K562 (cell line): ENCODE data around the gene ZKSCAN3. TPM values are rescaled to one million over a fixed set of nuclear protein-coding genes. Genes with fewer than 3 reads are reported as not detected.
A peak's percentile ranks its signal among the peaks of the same experiment; 100 is the strongest.

Experiments
- ARID1B ChIP-seq: fragments of 450-650 bp; IDR thresholded peaks from 2 replicates; pipeline ENCODE4 v1.6.1; 2016; ENCODE audit warnings: antibody characterized with exemption, mild to moderate bottlenecking, inconsistent platforms
- HDGF ChIP-seq: fragments of 450-650 bp; IDR thresholded peaks from 2 replicates; pipeline ENCODE4 v1.6.1; 2016
- MLLT1 ChIP-seq, 2 experiments: fragments of 450-650 bp; IDR thresholded peaks; 2 replicates each; pipeline ENCODE4 v1.6.1; 2016
- NBN ChIP-seq: fragments of 450-650 bp; IDR thresholded peaks from 2 replicates; pipeline ENCODE4 v1.6.1; 2016; ENCODE audit warnings: low read depth, mild to moderate bottlenecking
- SAP30 ChIP-seq: fragments of 200-600 bp; sonication (generic); IDR thresholded peaks from 2 replicates; pipeline ENCODE4 v1.6.1; 2012; ENCODE audit warnings: borderline replicate concordance, low read depth, mild to moderate bottlenecking, moderate library complexity, low read length, control low read depth, inconsistent platforms; ENCODE audit not compliant: insufficient read depth, poor library complexity, severe bottlenecking
- ZNF316 ChIP-seq: fragments of 450-650 bp; IDR thresholded peaks from 2 replicates; pipeline ENCODE4 v1.6.1; 2016
- polyA plus RNA-seq, 8 experiments: library from polyadenylated mRNA; depleted of rRNA in 4 of 8; stranded (reverse) in 5 of 8; unstranded in 3 of 8; fragments of >200 nt; fragmentation: Nextera tagmentation in 2 of 8; fragmentation: Illumina TruSeq in 1 of 8; extraction: Ambion mirVana in 2 of 8; extraction: Trizol in 1 of 8; gene quantifications; 2 replicates each; pipeline versions ENCODE4 v1.2.1 to v1.2.3, GENCODE V29; 2011 to 2014; ENCODE audit warnings: inconsistent platforms in 1 of 8, missing spikeins in 1 of 8
- total RNA-seq, 7 experiments: library from RNA; depleted of rRNA in 6 of 7; stranded (reverse); fragments of >200 nt in 6 of 7; fragmentation: Illumina TruSeq in 2 of 7; extraction: Trizol in 2 of 7; gene quantifications; 2 replicates each; pipeline versions ENCODE4 v1.2.1 to v1.2.3, GENCODE V29; 2011 to 2021; ENCODE audit warnings: low replicate concordance in 1 of 7
- TF ChIP-seq, protein P1 (sequence below), 2 experiments: fragments of 450-650 bp; conservative IDR thresholded peaks; 2 replicates each; pipeline ENCODE4 v1.6.1; 2017; ENCODE audit warnings: mild to moderate bottlenecking in 2 of 2, moderate library complexity in 2 of 2
- TF ChIP-seq, protein P2 (sequence below): sonication (generic); IDR thresholded peaks from 2 replicates; pipeline ENCODE4 v1.6.1; 2016

Gene ZKSCAN3
- total and polyA plus RNA-seq, 9 of the 15 experiments (the other 6 are each of a cell fraction or from before 2014, with no cell fraction given), result 3.0 to 12.4 (median 10.2) TPM

GRCh38 chr6:28334286-28335039 is 15.3 kb upstream of the ZKSCAN3 start (continued):
- TF ChIP-seq, protein P1, sequence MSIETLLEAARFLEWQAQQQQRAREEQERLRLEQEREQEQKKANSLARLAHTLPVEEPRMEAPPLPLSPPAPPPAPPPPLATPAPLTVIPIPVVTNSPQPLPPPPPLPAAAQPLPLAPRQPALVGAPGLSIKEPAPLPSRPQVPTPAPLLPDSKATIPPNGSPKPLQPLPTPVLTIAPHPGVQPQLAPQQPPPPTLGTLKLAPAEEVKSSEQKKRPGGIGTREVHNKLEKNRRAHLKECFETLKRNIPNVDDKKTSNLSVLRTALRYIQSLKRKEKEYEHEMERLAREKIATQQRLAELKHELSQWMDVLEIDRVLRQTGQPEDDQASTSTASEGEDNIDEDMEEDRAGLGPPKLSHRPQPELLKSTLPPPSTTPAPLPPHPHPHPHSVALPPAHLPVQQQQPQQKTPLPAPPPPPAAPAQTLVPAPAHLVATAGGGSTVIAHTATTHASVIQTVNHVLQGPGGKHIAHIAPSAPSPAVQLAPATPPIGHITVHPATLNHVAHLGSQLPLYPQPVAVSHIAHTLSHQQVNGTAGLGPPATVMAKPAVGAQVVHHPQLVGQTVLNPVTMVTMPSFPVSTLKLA (conservative IDR thresholded peaks at IDR 0.05), result no peak
- TF ChIP-seq ZNF316 (peak; percentile 96), ARID1B (no peak), MLLT1 (IDR thresholded peaks at IDR 0.05) (0 out of 4 replicates have a peak, but pooled peaks of 1 of the 2 experiments have one; percentile 13), NBN (no peak), HDGF (peak; percentile 35; the same call in 1 of the 2 replicates), SAP30 (peak; percentile 10)
- TF ChIP-seq, protein P2, sequence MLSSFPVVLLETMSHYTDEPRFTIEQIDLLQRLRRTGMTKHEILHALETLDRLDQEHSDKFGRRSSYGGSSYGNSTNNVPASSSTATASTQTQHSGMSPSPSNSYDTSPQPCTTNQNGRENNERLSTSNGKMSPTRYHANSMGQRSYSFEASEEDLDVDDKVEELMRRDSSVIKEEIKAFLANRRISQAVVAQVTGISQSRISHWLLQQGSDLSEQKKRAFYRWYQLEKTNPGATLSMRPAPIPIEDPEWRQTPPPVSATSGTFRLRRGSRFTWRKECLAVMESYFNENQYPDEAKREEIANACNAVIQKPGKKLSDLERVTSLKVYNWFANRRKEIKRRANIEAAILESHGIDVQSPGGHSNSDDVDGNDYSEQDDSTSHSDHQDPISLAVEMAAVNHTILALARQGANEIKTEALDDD, result peak; percentile 34
